HG03439 (cell line): Measurements from ENCODE around the gene EIF4B.
"Not testable (repeated sequence)": the region's sequence is repeated elsewhere in the genome, so short reads cannot be mapped to it uniquely, and the experiment has no call there.

Experiments
- ATAC-seq: cut with Tn5 transposase; IDR thresholded peaks from one replicate; pipeline ENCODE4 v1.9.1; 2021; ENCODE audit warnings: mild to moderate bottlenecking, moderate library complexity; ENCODE audit not compliant: unreplicated experiment

The EIF4B gene

GRCh38 chr12:52992699-52993557 lies 13.3 kb upstream of the EIF4B start:
- no peak for ATAC-seq

- no peak for ATAC-seq
Observed at GRCh38 chr12:52993558-52993869, 12.7 kb upstream of the EIF4B start.

- ATAC-seq: no peak
Observed at GRCh38 chr12:53004178-53004577, 2.1 kb upstream of the EIF4B start.

- no peak for ATAC-seq
Observed at GRCh38 chr12:53004582-53004981, 1.7 kb upstream of the EIF4B start.

DNA sequence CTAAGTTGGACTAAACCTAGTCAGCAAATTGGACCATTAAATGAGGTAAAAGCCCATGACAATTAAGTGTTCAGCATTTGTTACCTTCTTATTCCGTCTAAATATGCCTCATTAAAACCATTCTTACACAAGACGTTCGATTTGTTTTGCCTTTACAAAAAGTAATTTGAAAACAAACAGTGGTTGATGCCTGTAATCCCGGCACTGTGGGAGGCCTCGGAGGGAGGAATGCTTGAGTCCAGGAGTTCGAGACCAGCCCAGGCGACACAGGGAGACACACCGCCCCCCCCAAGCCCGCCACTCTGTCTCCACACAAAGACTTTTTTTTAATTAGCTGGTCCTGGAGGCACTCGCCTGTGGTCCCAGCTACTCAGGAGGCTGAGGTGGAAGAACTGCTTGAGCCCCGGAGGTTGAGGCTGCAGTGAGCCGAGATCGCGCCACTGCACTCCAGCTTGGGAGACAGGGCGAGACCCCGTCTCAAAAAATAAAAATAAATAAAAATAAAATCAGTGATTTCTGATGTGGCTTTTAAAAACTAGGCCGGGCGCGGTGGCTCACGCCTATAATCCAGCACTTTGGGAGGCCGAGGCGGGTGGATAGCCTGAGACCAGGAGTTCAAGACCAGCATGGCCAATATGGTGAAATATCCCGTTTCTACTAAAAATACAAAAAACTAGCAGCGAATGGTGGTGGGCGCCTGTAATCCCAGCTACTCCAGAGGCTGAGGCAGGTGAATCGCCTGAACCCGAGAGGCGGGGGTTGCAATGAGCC lies 856 bp upstream of the EIF4B start:
- no peak for ATAC-seq

DNA sequence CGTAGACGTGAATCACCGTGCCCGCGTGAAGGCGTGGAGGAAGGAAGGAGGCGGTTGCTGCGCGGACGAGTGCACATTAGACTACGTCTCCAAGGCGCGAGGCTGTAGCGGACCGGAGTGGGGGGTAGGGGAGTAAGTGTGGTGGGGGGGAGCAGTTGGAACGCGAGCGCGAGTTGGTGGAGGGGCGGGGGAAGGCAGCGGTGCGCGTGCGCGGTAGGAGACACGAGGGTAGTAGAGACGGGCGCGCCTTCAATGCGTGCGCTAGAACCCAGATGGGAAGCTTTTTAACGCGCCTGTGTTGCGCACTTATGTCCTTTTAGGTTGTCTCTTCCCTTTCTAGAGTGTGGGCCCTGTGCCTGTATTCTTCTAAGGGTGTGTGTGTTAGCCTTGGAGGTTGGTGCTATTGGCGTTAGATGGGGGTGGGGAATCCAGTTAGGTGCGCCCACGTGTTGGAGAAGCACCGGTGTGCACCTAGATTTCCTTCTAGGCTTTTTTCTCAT lies 604 bp downstream of the EIF4B start:
- ATAC-seq: no peak

GRCh38 chr12:53007343-53007742 lies 1.1 kb downstream of the EIF4B start:
- no peak for ATAC-seq

DNA sequence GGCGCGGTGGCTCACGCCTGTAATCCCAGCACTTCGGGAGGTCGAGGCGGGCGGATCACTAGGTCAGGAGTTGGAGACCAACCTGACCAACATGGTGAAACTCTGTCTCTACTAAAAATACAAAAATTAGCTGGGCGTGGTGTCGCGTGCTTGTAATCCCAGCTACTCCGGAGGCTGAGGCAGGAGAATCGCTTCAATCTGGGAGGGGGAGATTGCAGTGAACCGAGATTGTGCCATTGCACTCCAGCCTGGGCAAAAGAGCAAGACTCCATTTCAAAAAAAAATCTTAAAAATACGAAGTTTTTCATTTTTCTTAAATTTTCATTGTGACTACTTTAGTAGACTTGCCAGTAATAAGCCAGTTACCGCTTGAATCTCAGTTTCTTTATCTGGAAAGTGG lies 2.5 kb downstream of the EIF4B start:
- not testable (repeated sequence) for ATAC-seq

- no peak for ATAC-seq
Observed at GRCh38 chr12:53010955-53011354, 4.7 kb downstream of the EIF4B start.

DNA sequence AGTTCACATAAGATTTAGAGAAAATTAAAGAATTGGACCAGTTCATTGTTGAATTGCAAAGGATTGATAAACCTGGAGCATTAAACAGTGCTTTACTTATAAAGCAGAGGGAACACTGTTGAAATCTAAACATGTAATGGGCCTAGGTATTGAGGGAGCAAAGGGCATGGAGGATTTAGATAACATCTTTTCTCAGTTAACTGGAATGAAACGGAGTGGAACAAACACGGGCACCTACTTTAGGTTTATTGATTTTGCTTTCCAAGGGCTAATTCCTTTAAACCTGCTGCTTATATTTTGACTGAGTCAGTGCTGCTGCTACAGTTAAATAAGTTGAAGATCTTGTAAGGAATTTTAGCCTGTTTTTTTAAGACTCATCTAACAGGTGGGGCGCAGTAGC lies 5.6 kb downstream of the EIF4B start:
- no peak for ATAC-seq

GRCh38 chr12:53012928-53013327 lies 6.7 kb downstream of the EIF4B start:
- no peak for ATAC-seq

- ATAC-seq: no peak
Observed at GRCh38 chr12:53014709-53015108, 8.5 kb downstream of the EIF4B start.

GRCh38 chr12:53025250-53025649 lies 19.0 kb downstream of the EIF4B start:
- no peak for ATAC-seq

- ATAC-seq: not testable (repeated sequence)
Observed at GRCh38 chr12:53027014-53027413, 20.8 kb downstream of the EIF4B start.

- no peak for ATAC-seq
Observed at GRCh38 chr12:53031616-53032015, 25.4 kb downstream of the EIF4B start.

GRCh38 chr12:53033832-53034231 lies 27.6 kb downstream of the EIF4B start:
- ATAC-seq: not testable (repeated sequence)

DNA sequence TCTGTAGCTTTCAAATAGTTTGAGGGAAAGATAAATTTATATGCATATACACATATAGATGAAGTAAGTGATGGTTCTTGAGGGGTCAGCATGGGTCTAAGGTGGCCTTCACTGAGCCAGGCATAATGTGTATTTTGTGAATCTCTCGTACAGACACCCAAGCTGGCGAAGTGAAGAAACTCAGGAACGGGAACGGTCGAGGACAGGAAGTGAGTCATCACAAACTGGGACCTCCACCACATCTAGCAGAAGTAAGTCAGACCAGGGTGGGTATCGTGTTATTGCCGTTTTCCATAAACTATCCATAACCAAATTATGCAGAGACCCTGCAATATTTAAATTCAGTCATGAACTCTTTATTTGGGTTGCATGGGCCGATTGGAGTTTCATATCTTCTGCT lies 28.2 kb downstream of the EIF4B start:
- ATAC-seq: no peak

- no peak for ATAC-seq
Observed at GRCh38 chr12:53036802-53037201, 30.5 kb downstream of the EIF4B start.

GRCh38 chr12:53039851-53040250 lies 33.6 kb downstream of the EIF4B start:
- no peak for ATAC-seq

DNA sequence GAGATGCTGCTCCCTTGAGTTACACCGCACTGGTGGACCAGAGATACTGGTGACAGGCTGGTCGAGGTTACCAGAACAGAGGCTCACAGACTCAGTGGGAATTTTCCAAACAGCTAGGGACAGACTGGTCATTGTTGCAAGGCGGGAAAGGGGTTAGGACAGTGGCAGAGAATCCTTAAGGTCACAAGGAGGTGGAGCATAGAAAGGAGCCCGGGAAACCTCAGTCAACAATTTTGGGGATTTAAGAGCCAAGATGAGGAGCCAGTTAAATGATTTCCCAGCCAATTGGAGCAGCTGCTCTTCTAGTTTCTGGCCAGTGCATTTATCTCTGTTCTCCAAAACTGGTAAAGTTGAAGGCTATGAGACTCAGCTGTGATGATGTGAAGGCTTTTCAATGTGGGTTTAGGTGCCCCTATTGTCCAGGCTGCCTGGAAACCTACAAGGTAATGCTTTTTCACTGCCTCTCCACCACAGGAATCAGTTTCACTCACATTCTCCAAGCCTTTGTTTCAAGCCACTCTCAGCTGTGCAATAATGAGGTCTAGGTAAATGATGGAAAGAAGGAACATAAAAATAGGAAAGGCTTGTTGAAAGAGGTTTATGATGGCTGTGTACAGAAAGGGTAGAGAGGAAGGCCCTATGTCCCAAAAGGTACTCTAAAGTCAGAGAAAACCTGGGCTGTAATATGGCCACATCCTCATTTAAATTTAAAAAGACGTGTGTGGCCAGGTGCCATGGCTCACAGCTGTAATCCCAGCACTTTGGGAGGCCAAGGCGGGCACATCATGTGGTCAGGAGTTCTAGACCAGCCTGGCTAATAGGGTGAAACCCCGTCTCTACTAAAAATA lies 36.6 kb downstream of the EIF4B start:
- no peak for ATAC-seq

DNA sequence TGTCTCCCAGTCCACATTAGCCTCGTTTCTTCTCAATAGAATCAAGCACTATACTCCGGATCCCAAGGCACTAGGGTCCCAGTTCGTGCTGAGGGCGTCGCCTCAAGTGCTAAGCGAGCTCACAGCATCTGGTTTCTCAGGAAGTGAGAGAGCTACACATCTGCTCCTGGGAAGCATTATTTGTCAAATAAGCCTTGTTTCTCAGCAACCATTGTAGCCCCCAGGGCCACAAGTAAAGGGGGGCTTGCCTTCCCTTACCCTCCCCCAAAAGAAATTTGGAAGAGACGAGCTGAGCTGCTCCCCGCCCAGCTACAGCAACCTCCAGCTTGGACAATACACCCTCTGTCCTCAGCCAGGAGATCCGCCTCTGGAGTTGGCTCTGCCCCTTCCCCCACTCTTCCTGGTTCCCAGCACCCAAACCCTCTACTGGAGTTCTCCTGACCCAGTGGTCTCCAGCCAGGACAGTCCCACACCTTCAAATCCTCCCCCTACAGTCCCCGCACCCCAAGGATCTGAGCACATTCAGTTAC lies 37.9 kb downstream of the EIF4B start:
- ATAC-seq: no peak
